Middle frontal gyrus (tissue), 1 donor: Measurements from ENCODE around the gene SLC35F5.
"Not testable (repeated sequence)": the region's sequence is repeated elsewhere in the genome, so short reads cannot be mapped to it uniquely, and the experiment has no call there.

Experiments used
- DNase-seq: peaks from one replicate; pipeline ENCODE4 v3.0.0-alpha.2; 2015; ENCODE audit warnings: low spot score; ENCODE audit errors: extremely low spot score

SLC35F5 gene

GRCh38 chr2:113755835-113756354 is 547 bp downstream of the SLC35F5 start:
- DNase-seq = no peak

- no peak for DNase-seq
These were observed 1.2 kb downstream of the SLC35F5 start for GRCh38 chr2:113755035-113755834.

- no peak for DNase-seq
These were observed 2.3 kb downstream of the SLC35F5 start for GRCh38 chr2:113754160-113754559.

GRCh38 chr2:113750385-113750784 is 6.1 kb downstream of the SLC35F5 start:
- DNase-seq = no peak

- DNase-seq = no peak
These were observed 15.4 kb downstream of the SLC35F5 start for GRCh38 chr2:113741091-113741490.

GRCh38 chr2:113739849-113740248 is 16.6 kb downstream of the SLC35F5 start:
- DNase-seq = no peak

GRCh38 chr2:113734185-113734584 is 22.3 kb downstream of the SLC35F5 start:
- DNase-seq = no peak

GRCh38 chr2:113724010-113724409 is 32.4 kb downstream of the SLC35F5 start:
- no peak for DNase-seq

- DNase-seq = no peak
These were observed 33.0 kb downstream of the SLC35F5 start for GRCh38 chr2:113723411-113723810.

GRCh38 chr2:113720167-113720566 is 36.3 kb downstream of the SLC35F5 start:
- no peak for DNase-seq

- DNase-seq = no peak
These were observed 40.2 kb downstream of the SLC35F5 start for GRCh38 chr2:113716291-113716690.

GRCh38 chr2:113712941-113713340 is 43.5 kb downstream of the SLC35F5 start:
- no peak for DNase-seq

GRCh38 chr2:113711851-113712250 is 44.6 kb downstream of the SLC35F5 start:
- DNase-seq = no peak

- DNase-seq = no peak
These were observed 47.4 kb downstream of the SLC35F5 start for GRCh38 chr2:113709022-113709421.

GRCh38 chr2:113707106-113707505 is 49.3 kb downstream of the SLC35F5 start:
- no peak for DNase-seq

GRCh38 chr2:113705982-113706523 is 50.4 kb downstream of the SLC35F5 start:
- DNase-seq = no peak

- DNase-seq = not testable (repeated sequence)
These were observed 52.0 kb downstream of the SLC35F5 start for GRCh38 chr2:113704300-113704993.

GRCh38 chr2:113703386-113704299 is 52.8 kb downstream of the SLC35F5 start:
- DNase-seq = no peak

GRCh38 chr2:113700186-113700841 is 56.1 kb downstream of the SLC35F5 start:
- no peak for DNase-seq

- DNase-seq = no peak
These were observed 57.5 kb downstream of the SLC35F5 start for GRCh38 chr2:113698892-113699447.
